Activated T-helper 2 cell treated with anti-CD3 and anti-CD28 coated beads, Interferon-gamma antibody, Interleukin-2, Interleukin-4, amounts not matched to agents 10 μg/mL and 5 μg/mL and 100 μg/mL, durations not matched to agents 14 hours and 24 hours and 36 hours (primary cell): Measurements from ENCODE around the gene CRY2. TPM values are rescaled to one million over a fixed set of nuclear protein-coding genes. Genes with fewer than 3 reads are reported as not detected.

Source experiments
- DNase-seq: peaks from one replicate; pipeline ENCODE4 v3.0.0; 2021; ENCODE audit warnings: low spot score
- H3K27ac Mint-ChIP-seq: one replicate; pipeline ENCODE4 v1.8.0; 2021; ENCODE audit warnings: mixed read lengths
- H3K27me3 Mint-ChIP-seq: one replicate; pipeline ENCODE4 v1.8.0; 2021; ENCODE audit warnings: low read depth, mixed read lengths
- H3K36me3 Mint-ChIP-seq: one replicate; pipeline ENCODE4 v1.8.0; 2021; ENCODE audit warnings: low read depth, mixed read lengths
- H3K4me1 Mint-ChIP-seq: one replicate; pipeline ENCODE4 v1.8.0; 2021; ENCODE audit warnings: low read depth, mixed read lengths
- H3K4me3 Mint-ChIP-seq: one replicate; pipeline ENCODE4 v1.8.0; 2021; ENCODE audit warnings: low read depth, mild to moderate bottlenecking, moderate library complexity, mixed read lengths
- H3K9me3 Mint-ChIP-seq: one replicate; pipeline ENCODE4 v1.8.0; 2021; ENCODE audit warnings: mixed read lengths
- intact Hi-C: fragments of 100-400 bp; cut with micrococcal nuclease; formaldehyde crosslinking; loops from one replicate; pipeline ENCODE4 v1.15.1; 2023
- total RNA-seq: library from RNA; stranded (reverse); gene quantifications from 2 replicates; pipeline ENCODE4 v1.2.3, GENCODE V29; 2022

Gene CRY2
- total RNA-seq, 1 donor from 2014 or later = 21.5 TPM

DNA sequence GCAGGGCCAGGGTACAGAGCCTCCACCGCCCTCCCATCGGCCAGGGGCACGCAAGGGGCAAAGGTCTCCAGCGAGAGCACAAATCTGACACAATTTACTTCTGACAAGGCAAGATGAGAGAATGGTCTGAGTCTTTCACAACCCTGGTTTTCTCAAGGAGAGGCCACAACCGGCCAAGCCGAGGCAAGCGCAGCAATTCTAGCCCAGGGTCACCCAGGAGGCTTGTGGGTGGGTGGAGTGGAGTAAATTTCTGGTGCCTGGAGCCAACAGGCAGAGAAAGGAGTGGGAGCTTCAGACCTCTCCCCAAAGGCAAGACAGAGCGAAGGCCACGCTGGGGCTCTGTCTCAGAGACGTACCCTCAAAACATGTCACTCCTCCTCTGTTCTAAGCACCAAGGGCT is 84.5 kb downstream of the CRY2 start:
- no peak for DNase-seq
- Mint-ChIP-seq H3K4me1 (peaks cover 10% of the 10 kb centered on the region), H3K9me3 (no peaks in the 10 kb centered on the region), H3K27ac (no peak overlapping the region), H3K27me3 (no peaks in the 10 kb centered on the region), H3K4me3 (no peak overlapping the region), H3K36me3 (peaks cover 7% of the 10 kb centered on the region)
- intact Hi-C loops = no loop called here

DNA sequence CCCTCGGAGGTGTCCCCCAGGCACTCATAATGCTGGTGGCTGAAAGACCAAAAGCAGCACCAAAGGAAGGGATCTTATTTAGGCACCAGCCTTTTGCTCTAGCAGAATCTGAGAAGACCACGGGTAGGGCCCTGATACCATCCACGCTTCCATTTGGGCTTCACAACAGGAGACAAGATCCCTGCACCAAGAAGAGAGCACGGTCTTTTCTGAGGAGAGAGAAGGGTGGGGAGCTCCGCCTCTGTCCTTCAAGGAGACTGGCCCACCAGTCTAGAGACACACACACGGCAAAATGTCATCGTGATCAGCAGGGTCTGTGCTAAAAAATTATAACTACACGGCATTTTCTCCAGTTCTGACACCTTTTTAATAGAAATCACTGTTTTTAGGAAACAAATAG is 84.9 kb downstream of the CRY2 start:
- Mint-ChIP-seq H3K36me3 (peaks cover 12% of the 10 kb centered on the region), H3K27ac (no peak overlapping the region), H3K9me3 (no peaks in the 10 kb centered on the region), H3K4me1 (peaks cover 10% of the 10 kb centered on the region), H3K27me3 (no peaks in the 10 kb centered on the region), H3K4me3 (no peak overlapping the region)
- no peak for DNase-seq
- intact Hi-C loops = no loop called here

Other genes with a start within 250 kb of the CRY2 start
- 0.34 and 0.51 TPM in 2 replicates for gene CHST1, start 181.9 kb upstream of the CRY2 start, total RNA-seq
- gene SLC35C1, start 42.3 kb upstream of the CRY2 start, total RNA-seq = 17.1 and 18.1 TPM in 2 replicates
- 0.46 and 0.66 TPM in 2 replicates for gene MAPK8IP1, start 38.2 kb downstream of the CRY2 start, total RNA-seq
- 1.4 and 1.7 TPM in 2 replicates for gene FREY1, start 59.8 kb downstream of the CRY2 start, total RNA-seq
- gene PEX16, start 70.4 kb downstream of the CRY2 start, total RNA-seq = 30.8 and 38.5 TPM in 2 replicates
- 0.07 and 0.30 TPM in 2 replicates for gene LARGE2, start 75.2 kb downstream of the CRY2 start, total RNA-seq